Camera-type eye (tissue), 1 donor: ENCODE measurements around the gene CBFA2T2. TPM values are rescaled to one million over a fixed set of nuclear protein-coding genes. Genes with fewer than 3 reads are reported as not detected.

Experiments used
- total RNA-seq: library from RNA; depleted of rRNA; stranded (reverse); fragments of >200 nt; gene quantifications from one replicate; pipeline ENCODE4 v1.2.3, GENCODE V29; 2014

The CBFA2T2 gene
- 44.0 TPM for total RNA-seq

DNA sequence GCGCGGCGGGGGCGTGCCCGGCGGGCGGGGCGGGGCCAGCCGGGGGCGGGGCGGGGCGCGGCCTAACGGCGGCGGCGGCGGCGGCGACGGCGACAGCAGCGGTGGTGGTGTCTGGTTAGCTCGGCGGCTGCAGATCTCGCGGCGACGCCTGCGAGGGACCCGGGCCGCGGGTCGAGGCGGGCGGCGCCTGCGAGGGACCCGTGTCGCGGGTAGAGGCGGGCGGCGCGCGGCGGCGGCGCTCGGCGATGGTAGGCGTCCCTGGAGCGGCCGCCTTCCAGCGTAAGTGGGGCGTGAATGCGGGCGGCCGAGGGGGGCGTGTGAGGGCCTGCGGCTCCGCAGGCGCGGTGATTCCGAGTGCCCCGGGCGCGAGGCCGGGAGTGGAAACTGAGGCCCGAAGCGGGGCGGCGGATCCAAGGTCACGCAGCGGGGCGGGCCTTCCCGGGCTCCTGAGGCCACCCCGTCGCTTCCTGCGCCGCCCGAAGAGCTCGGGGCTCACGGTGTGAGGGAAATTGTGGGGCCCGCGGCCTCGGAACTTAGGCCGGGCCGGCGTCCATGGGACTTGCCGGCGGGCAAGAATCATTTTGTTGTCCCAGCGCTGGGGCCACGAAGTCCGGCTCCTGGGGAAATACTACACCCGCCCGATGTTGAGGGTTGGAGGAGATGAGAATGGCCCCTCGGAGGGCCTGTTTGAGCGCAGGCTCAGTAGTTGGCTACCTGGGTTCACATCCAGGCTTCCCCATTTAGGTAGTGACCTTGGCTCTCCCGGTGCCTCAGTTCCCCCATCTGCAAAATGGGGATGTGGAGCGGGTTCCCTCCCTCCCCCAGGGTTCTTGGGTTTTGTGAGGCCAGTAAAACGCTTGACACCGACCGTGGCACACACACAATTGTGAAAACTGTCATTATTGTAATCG is at the start of gene CBFA2T2:
TSS of gene CBFA2T2 (plus strand) at position 74 of the 911 bp plus-strand sequence. CDS start at position 246, 172 bp downstream.

GRCh38 chr20:33443512-33444239 is 46.2 kb upstream of the CBFA2T2 start, which contains the start of gene SNTA1:
SNTA1 (minus strand) TSS chr20:33443763; CDS start chr20:33443620, 143 bp downstream.

GRCh38 chr20:33662172-33662571 is 172.3 kb downstream of the CBFA2T2 start, which contains the start of gene C20orf144:
C20orf144 (plus strand) TSS chr20:33662327; CDS start chr20:33662346, 19 bp downstream.

DNA sequence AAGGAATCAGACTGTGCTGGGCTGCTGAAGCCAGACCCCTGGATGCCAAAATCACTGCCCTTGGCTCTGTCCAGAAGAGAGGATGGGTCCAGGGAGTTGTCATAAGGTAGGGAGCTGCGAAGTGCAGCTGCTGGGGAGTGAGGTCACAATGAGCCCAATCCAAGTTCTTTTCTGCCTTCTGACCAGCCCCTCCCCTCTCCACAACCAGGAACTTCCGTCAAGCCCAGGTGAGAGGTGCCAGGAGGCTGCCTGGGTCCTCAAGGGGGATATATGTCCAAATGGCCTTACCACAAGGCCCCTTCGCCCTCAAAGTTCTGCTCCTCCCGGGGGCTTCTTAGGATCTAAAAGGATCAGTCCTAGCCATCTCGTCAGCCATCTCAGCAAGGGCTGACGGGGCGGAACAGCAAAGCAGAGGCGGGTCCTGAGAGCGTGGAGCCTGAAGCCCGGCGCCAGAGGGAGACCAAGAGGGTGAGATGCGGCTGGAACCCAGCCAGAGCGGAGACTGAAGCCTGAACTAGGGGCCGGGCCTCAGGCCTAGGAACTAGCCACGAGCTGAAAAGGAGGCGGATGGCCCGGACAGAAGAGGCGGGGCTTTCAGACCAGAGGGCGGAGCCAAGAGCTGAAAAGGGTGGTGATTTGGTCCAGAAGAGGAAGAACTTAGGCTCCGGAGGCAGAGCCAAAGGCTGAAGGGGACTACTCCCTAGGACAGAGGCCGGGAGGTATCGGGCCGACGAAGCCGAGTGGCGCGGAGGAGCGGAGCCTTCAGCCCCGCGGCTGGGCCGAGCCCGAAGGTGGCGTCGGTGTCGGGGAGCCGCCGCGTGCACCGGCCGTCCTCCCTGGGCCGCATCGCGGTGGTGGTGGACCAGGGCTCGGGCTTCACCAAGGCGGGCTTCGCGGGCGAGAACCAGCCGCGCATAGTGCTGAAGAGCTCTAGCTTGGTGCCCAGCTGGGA is 176.7 kb downstream of the CBFA2T2 start, which contains the start of gene ACTL10:
TSS of gene ACTL10 (plus strand) at position 651 of the 952 bp plus-strand sequence. CDS start 555 bp downstream, outside the sequence.

GRCh38 chr20:33674294-33675135 is 184.6 kb downstream of the CBFA2T2 start, which contains the start of gene NECAB3:
NECAB3 (minus strand) TSS chr20:33674428; CDS start chr20:33674352, 76 bp downstream.

DNA sequence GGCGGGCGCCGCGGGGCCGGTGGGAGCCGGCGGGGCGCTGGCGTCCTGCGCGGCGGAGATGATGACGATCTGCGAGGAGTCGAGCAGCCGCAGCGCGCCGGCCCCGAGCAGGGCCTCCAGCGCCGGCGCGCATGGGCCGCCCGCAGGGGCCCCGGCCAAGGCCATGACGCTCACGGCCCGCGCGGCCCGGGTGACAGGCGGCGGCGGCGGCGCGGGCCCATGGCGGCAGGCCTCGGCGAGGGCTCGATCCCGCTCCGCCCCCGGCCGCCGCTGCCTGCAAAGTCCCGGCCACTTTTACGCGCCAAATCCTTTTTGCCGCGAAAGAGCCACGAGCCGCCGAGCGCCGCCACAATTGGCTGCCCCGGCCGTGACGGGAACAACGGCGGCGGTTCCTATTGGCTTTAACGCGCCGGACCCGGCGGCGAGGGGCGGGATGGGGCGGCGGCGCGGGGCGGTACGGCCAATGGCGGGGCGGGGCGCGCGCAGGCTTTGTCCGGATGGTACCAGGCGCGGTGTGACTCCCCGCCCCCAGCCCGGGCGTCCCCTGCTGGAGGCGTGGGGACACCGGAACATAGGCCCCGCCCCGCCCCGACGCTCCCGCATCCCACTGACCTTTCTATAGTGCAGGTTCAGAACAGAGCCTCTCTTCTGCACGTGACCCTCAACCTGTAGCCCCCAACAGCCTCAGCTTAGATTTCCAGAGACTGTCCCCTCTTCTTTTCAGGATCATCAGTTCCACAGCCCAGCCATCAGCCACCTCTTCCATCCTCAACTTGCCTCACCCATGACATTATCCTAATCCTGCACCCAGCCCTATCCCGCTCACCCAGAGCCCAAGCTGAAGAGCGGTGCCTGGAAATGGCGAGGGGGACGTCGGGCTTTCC is 196.4 kb downstream of the CBFA2T2 start, which contains the start of gene E2F1:
TSS of gene E2F1 (minus strand) at position 286 of the 884 bp plus-strand sequence. CDS start at position 165, 121 bp downstream.

Other genes with a start within 250 kb of the CBFA2T2 start
- not detected for gene BPIFB1, start 206.9 kb upstream of the CBFA2T2 start, total RNA-seq
- 36.7 TPM for gene CDK5RAP1, start 88.6 kb upstream of the CBFA2T2 start, total RNA-seq
- gene SNTA1, start 46.3 kb upstream of the CBFA2T2 start, total RNA-seq = 16.2 TPM
- gene C20orf144, start 172.2 kb downstream of the CBFA2T2 start, total RNA-seq = 0.22 TPM
- 0.49 TPM for gene ACTL10, start 176.8 kb downstream of the CBFA2T2 start, total RNA-seq
- gene NECAB3, start 184.3 kb downstream of the CBFA2T2 start, total RNA-seq = 44.3 TPM
- 11.6 TPM for gene E2F1, start 196.3 kb downstream of the CBFA2T2 start, total RNA-seq
- gene PXMP4, start 230.2 kb downstream of the CBFA2T2 start, total RNA-seq = 14.6 TPM
- gene ZNF341, start 241.9 kb downstream of the CBFA2T2 start, total RNA-seq = 2.2 TPM